OCI-LY1 (cell line): ENCODE results near the gene SYT1.

Experiments used
- H2AFZ ChIP-seq: fragments of 200-600 bp; sonication (generic), shearing (Covaris generic); 2 replicates; pipeline ENCODE4 v1.6.0; 2014; ENCODE audit warnings: antibody characterized with exemption, mild to moderate bottlenecking, low read length
- H3F3A ChIP-seq: fragments of 200-600 bp; sonication (generic), shearing (Covaris generic); 2 replicates; pipeline ENCODE4 v1.6.0; 2014; ENCODE audit warnings: mild to moderate bottlenecking, antibody characterized with exemption, low read length, moderate library complexity; ENCODE audit not compliant: insufficient read depth
- H3K27ac ChIP-seq: fragments of 200-600 bp; sonication (generic); 2 replicates; pipeline ENCODE4 v1.5.1; 2014; ENCODE audit warnings: low read length, mixed run types, mild to moderate bottlenecking, low read depth; ENCODE audit not compliant: poor library complexity, severe bottlenecking
- H3K27me3 ChIP-seq: fragments of 200-600 bp; sonication (generic); 2 replicates; pipeline ENCODE4 v1.6.0; 2014; ENCODE audit warnings: antibody characterized with exemption, mild to moderate bottlenecking, low read length, moderate library complexity; ENCODE audit not compliant: insufficient read depth
- H3K36me3 ChIP-seq: fragments of 200-600 bp; sonication (generic); 2 replicates; pipeline ENCODE4 v1.6.1; 2014; ENCODE audit warnings: mild to moderate bottlenecking, antibody characterized with exemption, low read length, moderate library complexity, mixed read lengths; ENCODE audit not compliant: insufficient read depth
- H3K4me1 ChIP-seq: fragments of 200-600 bp; sonication (generic); 2 replicates; pipeline ENCODE4 v1.5.1; 2014; ENCODE audit warnings: mild to moderate bottlenecking, low read length, moderate library complexity; ENCODE audit not compliant: insufficient read depth, severe bottlenecking
- H3K4me2 ChIP-seq: fragments of 200-600 bp; sonication (generic), shearing (Covaris generic); 2 replicates; pipeline ENCODE4 v1.6.1; 2014; ENCODE audit warnings: low read length
- H3K4me3 ChIP-seq: fragments of 200-600 bp; sonication (generic); 2 replicates; pipeline ENCODE4 v1.5.1; 2014; ENCODE audit warnings: low read length, low read depth, mild to moderate bottlenecking, mixed read lengths; ENCODE audit not compliant: poor library complexity, severe bottlenecking
- H3K79me2 ChIP-seq: fragments of 200-600 bp; shearing (Covaris generic); 2 replicates; pipeline ENCODE4 v1.6.1; 2016; ENCODE audit warnings: mixed run types, low read length, mixed read lengths; ENCODE audit not compliant: insufficient read depth
- H3K9ac ChIP-seq: fragments of 200-600 bp; sonication (generic), shearing (Covaris generic); 2 replicates; pipeline ENCODE4 v1.6.1; 2014; ENCODE audit warnings: mild to moderate bottlenecking, low read length, mixed read lengths
- H3K9me2 ChIP-seq: fragments of 200-600 bp; sonication (generic), shearing (Covaris generic); 2 replicates; pipeline ENCODE4 v1.6.1; 2014; ENCODE audit warnings: low read depth, mild to moderate bottlenecking, low read length, mixed read lengths
- H3K9me3 ChIP-seq: fragments of 200-600 bp; shearing (Covaris generic); 2 replicates; pipeline ENCODE4 v1.6.1; 2014; ENCODE audit warnings: low read length, mixed read lengths
- H4K20me1 ChIP-seq: fragments of 200-600 bp; sonication (generic), shearing (Covaris generic); 2 replicates; pipeline ENCODE4 v1.6.0; 2016; ENCODE audit warnings: mild to moderate bottlenecking, low read length; ENCODE audit not compliant: insufficient read depth
- CTCF ChIP-seq: fragments of 200-600 bp; sonication (generic), shearing (Covaris generic); IDR thresholded peaks from 2 replicates; pipeline ENCODE4 v1.5.1; 2017; ENCODE audit warnings: mild to moderate bottlenecking, antibody characterized with exemption, low read length, moderate library complexity, mixed read lengths
- EZH2 ChIP-seq: fragments of 200-600 bp; sonication (generic), shearing (Covaris generic); IDR thresholded peaks from 2 replicates; pipeline ENCODE4 v1.8.0; 2017; ENCODE audit warnings: borderline replicate concordance, mixed run types, mild to moderate bottlenecking, antibody characterized with exemption, low read length, moderate library complexity, mixed read lengths

SYT1 gene

GRCh38 chr12:79266343-79267144 lies 402.0 kb downstream of the SYT1 start:
- H3K4me1 ChIP-seq, result no peaks in the 10 kb centered on the region
- H3K9ac ChIP-seq, result no peak overlapping the region
- no peaks in the 10 kb centered on the region for H3K27me3 ChIP-seq
- H3K4me3 ChIP-seq, result no peak overlapping the region
- TF ChIP-seq EZH2 (no peak), CTCF (no peak)
- H3F3A ChIP-seq, result no peaks in the 10 kb centered on the region
- no peaks in the 10 kb centered on the region for H3K9me3 ChIP-seq
- no peaks in the 10 kb centered on the region for H3K9me2 ChIP-seq
- no peak overlapping the region for H2AFZ ChIP-seq
- no peak overlapping the region for H3K27ac ChIP-seq
- no peak overlapping the region for H3K4me2 ChIP-seq
- no peaks in the 10 kb centered on the region for H3K79me2 ChIP-seq
- no peaks in the 10 kb centered on the region for H4K20me1 ChIP-seq
- H3K36me3 ChIP-seq, result no peaks in the 10 kb centered on the region

GRCh38 chr12:79267580-79267979 lies 403.0 kb downstream of the SYT1 start:
- no peaks in the 10 kb centered on the region for H3K9me2 ChIP-seq
- H3K36me3 ChIP-seq, result no peaks in the 10 kb centered on the region
- no peaks in the 10 kb centered on the region for H3K27me3 ChIP-seq
- H3K4me3 ChIP-seq, result no peak overlapping the region
- no peak for TF ChIP-seq CTCF
- no peak for TF ChIP-seq EZH2
- H2AFZ ChIP-seq, result no peak overlapping the region
- no peaks in the 10 kb centered on the region for H4K20me1 ChIP-seq
- no peaks in the 10 kb centered on the region for H3K4me1 ChIP-seq
- H3K9me3 ChIP-seq, result no peaks in the 10 kb centered on the region
- no peaks in the 10 kb centered on the region for H3F3A ChIP-seq
- H3K4me2 ChIP-seq, result no peak overlapping the region
- H3K9ac ChIP-seq, result no peak overlapping the region
- H3K27ac ChIP-seq, result no peak overlapping the region
- no peaks in the 10 kb centered on the region for H3K79me2 ChIP-seq

DNA sequence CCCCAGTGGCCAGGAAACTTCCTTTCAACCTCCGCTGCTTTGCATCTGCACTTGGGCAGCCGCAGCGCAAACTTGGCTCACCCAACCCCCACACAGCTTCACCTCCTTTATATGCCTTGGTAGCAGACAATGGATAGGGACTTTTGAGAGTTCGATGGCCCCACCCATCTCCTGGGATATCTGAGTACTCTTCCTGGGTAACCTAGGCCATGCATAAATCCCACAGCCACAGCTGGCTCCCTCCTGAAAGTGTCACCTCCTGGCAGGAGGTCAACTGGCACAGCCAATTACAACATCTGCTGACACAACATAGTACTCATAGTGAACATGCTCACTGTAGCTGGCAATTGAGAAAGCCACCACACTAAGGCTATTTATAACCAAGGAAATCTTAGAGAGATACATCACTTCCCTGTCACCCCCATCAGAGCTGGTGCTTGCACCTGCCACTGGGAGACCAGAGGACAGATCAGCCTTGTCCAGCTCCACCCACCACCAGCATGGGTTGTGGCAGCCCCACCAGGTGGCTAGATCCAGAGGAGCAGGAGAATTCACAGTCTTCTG lies 410.0 kb downstream of the SYT1 start:
- no peaks in the 10 kb centered on the region for H4K20me1 ChIP-seq
- no peaks in the 10 kb centered on the region for H3K4me1 ChIP-seq
- no peaks in the 10 kb centered on the region for H3F3A ChIP-seq
- H3K27ac ChIP-seq, result no peak overlapping the region
- H3K36me3 ChIP-seq, result no peaks in the 10 kb centered on the region
- no peak overlapping the region for H3K9ac ChIP-seq
- no peak overlapping the region for H3K4me3 ChIP-seq
- no peak overlapping the region for H3K4me2 ChIP-seq
- no peaks in the 10 kb centered on the region for H3K9me2 ChIP-seq
- H3K9me3 ChIP-seq, result no peaks in the 10 kb centered on the region
- TF ChIP-seq CTCF, result no peak
- no peak for TF ChIP-seq EZH2
- H3K27me3 ChIP-seq, result no peaks in the 10 kb centered on the region
- H2AFZ ChIP-seq, result no peak overlapping the region
- no peaks in the 10 kb centered on the region for H3K79me2 ChIP-seq
